ENCODE data around the gene NABP2.
"Not testable (repeated sequence)": the region's sequence is repeated elsewhere in the genome, so short reads cannot be mapped to it uniquely, and the experiment has no call there.

NABP2 gene

DNA sequence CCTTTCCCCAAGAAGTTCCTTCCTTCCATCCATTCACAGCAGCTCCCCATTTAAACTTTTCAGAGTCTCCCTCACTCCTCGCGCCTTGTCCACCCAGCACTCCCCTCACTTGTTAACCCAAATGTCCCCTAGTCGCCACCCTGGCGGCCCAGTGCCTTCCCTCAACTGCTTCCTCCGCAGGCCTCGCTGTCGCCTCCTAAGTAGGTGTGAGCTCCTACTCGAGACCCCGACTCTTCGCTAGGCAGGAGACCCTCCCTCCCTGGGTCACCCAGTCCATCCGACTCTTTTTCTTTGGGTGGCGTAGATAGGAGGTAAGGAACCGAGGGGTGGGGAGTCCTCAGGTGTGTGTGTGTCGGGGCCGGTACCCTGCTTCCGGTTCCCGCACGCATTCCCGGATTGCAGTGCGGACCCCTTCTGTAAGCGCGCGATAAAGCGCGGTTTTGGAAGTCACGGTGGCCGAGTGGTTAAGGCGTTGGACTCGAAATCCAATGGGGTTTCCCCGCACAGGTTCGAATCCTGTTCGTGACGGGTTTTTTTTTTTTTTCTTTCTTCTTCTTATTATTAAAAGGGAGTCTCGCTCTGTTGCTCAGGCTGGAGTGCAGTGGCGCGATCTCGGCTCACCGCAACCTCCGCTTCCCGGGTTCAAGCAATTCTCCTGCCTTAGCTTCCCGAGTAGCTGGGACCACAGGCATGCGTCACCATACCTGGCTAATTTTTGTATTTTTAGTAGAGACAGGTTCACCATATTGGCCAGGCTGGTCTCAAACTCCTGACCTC lies 34.0 kb upstream of the NABP2 start:
- H3K4me3 ChIP-seq (ENCODE audit: low read depth, low read length): peak overlapping the region; percentile 84
- peak; percentile 91 for DNase-seq (ENCODE audit: low read depth)
- TF ChIP-seq CTCF (conservative IDR thresholded peaks at IDR 0.05; ENCODE audit: low read depth, low read length): peak; percentile 1

DNA sequence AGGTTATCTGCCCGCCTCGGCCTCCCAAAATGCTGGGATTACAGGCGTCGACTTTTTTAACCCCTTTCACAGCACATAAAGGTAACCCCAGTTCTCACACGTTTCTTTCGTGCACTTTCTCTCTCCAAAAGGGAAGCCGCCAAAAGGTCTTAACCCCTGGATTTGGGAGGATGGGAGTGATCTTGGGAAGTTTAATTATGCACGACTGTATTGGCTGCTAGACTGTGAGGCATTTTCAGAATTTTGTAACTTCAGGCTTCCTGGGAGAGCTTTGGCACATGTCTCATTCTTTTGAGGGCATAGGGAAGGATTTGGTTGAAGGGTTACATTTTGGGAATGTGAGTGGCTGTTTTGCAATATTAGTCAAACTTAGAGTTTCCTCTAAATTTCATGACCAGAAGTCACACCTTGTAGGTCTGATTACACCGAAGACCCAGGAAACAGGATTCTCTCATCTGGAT lies 33.4 kb upstream of the NABP2 start:
- no peak for TF ChIP-seq CTCF (conservative IDR thresholded peaks at IDR 0.05; ENCODE audit: low read depth, low read length)
- DNase-seq (ENCODE audit: low read depth): no peak
- no peak overlapping the region for H3K4me3 ChIP-seq (ENCODE audit: low read depth, low read length)

- no peak for DNase-seq (ENCODE audit: low read depth)
- H3K4me3 ChIP-seq (ENCODE audit: low read depth, low read length): no peak overlapping the region
- no peak for TF ChIP-seq CTCF (conservative IDR thresholded peaks at IDR 0.05; ENCODE audit: low read depth, low read length)
Observed at GRCh38 chr12:56192582-56192981, 31.6 kb upstream of the NABP2 start.

- TF ChIP-seq CTCF (conservative IDR thresholded peaks at IDR 0.05; ENCODE audit: low read depth, low read length): peak; percentile 82
- no peak overlapping the region for H3K4me3 ChIP-seq (ENCODE audit: low read depth, low read length)
- peak; percentile 94 for DNase-seq (ENCODE audit: low read depth)
Observed at GRCh38 chr12:56193025-56193578, 31.0 kb upstream of the NABP2 start.

- DNase-seq (ENCODE audit: low read depth): peak; percentile 91
- H3K4me3 ChIP-seq (ENCODE audit: low read depth, low read length): not testable (repeated sequence)
Observed at GRCh38 chr12:56196818-56197550, 27.2 kb upstream of the NABP2 start.

DNA sequence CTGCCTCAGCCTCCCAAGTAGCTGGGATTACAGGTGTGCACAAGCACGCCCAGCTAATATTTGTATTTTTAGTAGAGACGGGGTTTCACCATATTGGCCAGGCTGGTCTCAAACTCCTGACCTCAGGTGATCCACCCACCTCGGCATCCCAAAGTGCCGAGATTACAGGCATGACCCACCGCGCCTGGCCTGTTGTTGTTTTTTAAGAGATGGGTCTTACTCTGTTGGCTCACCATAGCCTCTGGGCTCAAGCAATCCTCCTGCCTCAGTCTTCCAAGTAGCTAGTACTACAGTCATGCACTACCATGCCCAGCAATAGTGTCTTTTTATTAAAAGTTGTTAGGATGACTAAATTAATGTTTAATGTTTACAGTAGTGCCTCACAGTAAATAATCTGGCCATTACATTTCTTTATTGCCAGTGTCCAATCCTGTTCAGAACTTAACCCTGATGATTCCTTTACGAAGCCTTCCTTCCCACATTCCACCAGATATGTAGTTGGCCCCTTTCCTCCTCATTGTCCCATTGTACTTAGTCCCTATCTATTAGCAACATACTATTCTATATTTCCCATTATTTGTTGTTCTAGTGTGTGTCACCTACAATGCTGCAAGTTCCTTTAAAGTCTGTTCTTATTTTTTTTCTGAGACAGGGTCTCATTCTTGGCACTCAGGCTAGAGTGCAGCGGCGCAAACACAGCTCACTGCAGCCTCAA lies 26.1 kb upstream of the NABP2 start:
- no peak overlapping the region for H3K4me3 ChIP-seq (ENCODE audit: low read depth, low read length)
- no peak for DNase-seq (ENCODE audit: low read depth)
- TF ChIP-seq CTCF (conservative IDR thresholded peaks at IDR 0.05; ENCODE audit: low read depth, low read length): no peak

GRCh38 chr12:56198836-56199235 lies 25.3 kb upstream of the NABP2 start:
- no peak for TF ChIP-seq CTCF (conservative IDR thresholded peaks at IDR 0.05; ENCODE audit: low read depth, low read length)
- no peak overlapping the region for H3K4me3 ChIP-seq (ENCODE audit: low read depth, low read length)
- DNase-seq (ENCODE audit: low read depth): peak; percentile 25
